ENCODE data around the gene LGALS7. TPM values are rescaled to one million over a fixed set of nuclear protein-coding genes. Genes with fewer than 3 reads are reported as not detected.
"Not testable (repeated sequence)": the region's sequence is repeated elsewhere in the genome, so short reads cannot be mapped to it uniquely, and the experiment has no call there.

Gene LGALS7
- total RNA-seq, 1 experiment from 2014 or later: 2.1 TPM

- ChIA-PET POLR2A (ENCODE audit: unreplicated experiment) (interaction anchor here (0.6 kb wide), 1 partner anchor 200 kb away, joined by 3 read pairs; no protein-coding TSS in a partner anchor), CTCF (interaction anchor here (0.5 kb wide), 1 partner anchor 128 kb away, joined by 5 read pairs; no protein-coding TSS in a partner anchor)
- H3K36me3 ChIP-seq (ENCODE audit: low read depth): no peaks in the 10 kb centered on the region
- H3F3A ChIP-seq (ENCODE audit: insufficient read depth, low read depth): peaks cover 19% of the 10 kb centered on the region
- H3K4me2 ChIP-seq: no peak overlapping the region
- H3K9me3 ChIP-seq (ENCODE audit: insufficient read depth, low read depth): peaks cover 6% of the 10 kb centered on the region
- H3K27ac ChIP-seq: no peak overlapping the region; the same call in 1 of the 2 replicates
- H2AFZ ChIP-seq: no peak overlapping the region
- BruUV-seq (replicated peaks): no TSS peak
- no peaks in the 10 kb centered on the region for H3K79me2 ChIP-seq (ENCODE audit: low read depth)
- H3K4me1 ChIP-seq (replicated peaks; ENCODE audit: insufficient read depth): peaks cover 21% of the 10 kb centered on the region
- intact Hi-C loops (cut with micrococcal nuclease; ENCODE audit: unreplicated experiment): no loop called here
- H3K27me3 ChIP-seq (ENCODE audit: insufficient read depth, low read depth): no peaks in the 10 kb centered on the region
- no peak for DNase-seq
- no peak overlapping the region for H3K4me3 ChIP-seq
- no peaks in the 10 kb centered on the region for H3K9me2 ChIP-seq (ENCODE audit: insufficient read depth)
- H4K20me1 ChIP-seq (ENCODE audit: insufficient read depth): no peaks in the 10 kb centered on the region
- TF ChIP-seq EZH2 (IDR thresholded peaks at IDR 0.05; ENCODE audit: low read depth): no peak
- TF ChIP-seq CTCF (conservative IDR thresholded peaks at IDR 0.05): no peak
Measured at GRCh38 chr19:38801359-38802095, 28.2 kb upstream of the LGALS7 start.

GRCh38 chr19:38800577-38801347 lies 27.4 kb upstream of the LGALS7 start:
- Histone ChIP-seq H3K4me3 (no peak overlapping the region), H3K79me2 (ENCODE audit: low read depth) (no peaks in the 10 kb centered on the region), H3K27ac (peak overlapping the region; percentile 96), H3K9me2 (ENCODE audit: insufficient read depth) (no peaks in the 10 kb centered on the region), H3K4me1 (replicated peaks; ENCODE audit: insufficient read depth) (peaks cover 21% of the 10 kb centered on the region), H3K9me3 (ENCODE audit: insufficient read depth, low read depth) (peaks cover 6% of the 10 kb centered on the region), H2AFZ (no peak overlapping the region), H4K20me1 (ENCODE audit: insufficient read depth) (no peaks in the 10 kb centered on the region), H3K36me3 (ENCODE audit: low read depth) (no peaks in the 10 kb centered on the region), H3F3A (ENCODE audit: insufficient read depth, low read depth) (peaks cover 19% of the 10 kb centered on the region), H3K4me2 (peak overlapping the region; percentile 62; the same call in 1 of the 2 replicates), H3K27me3 (ENCODE audit: insufficient read depth, low read depth) (no peaks in the 10 kb centered on the region)
- DNase-seq: no peak
- BruUV-seq (replicated peaks): no TSS peak
- no peak for TF ChIP-seq CTCF (conservative IDR thresholded peaks at IDR 0.05)
- no peak for TF ChIP-seq EZH2 (IDR thresholded peaks at IDR 0.05; ENCODE audit: low read depth)
- ChIA-PET POLR2A (ENCODE audit: unreplicated experiment) (no interaction called here), CTCF (interaction anchor here (0.5 kb wide), 1 partner anchor 128 kb away, joined by 5 read pairs; no protein-coding TSS in a partner anchor)
- intact Hi-C loops (cut with micrococcal nuclease; ENCODE audit: unreplicated experiment): no loop called here

GRCh38 chr19:38799104-38799503 lies 25.8 kb upstream of the LGALS7 start:
- no TSS peak for BruUV-seq (replicated peaks)
- H4K20me1 ChIP-seq (ENCODE audit: insufficient read depth): no peaks in the 10 kb centered on the region
- peaks cover 19% of the 10 kb centered on the region for H3F3A ChIP-seq (ENCODE audit: insufficient read depth, low read depth)
- peak in 1 of 2 experiments; percentile 46 for DNase-seq
- intact Hi-C loops (cut with micrococcal nuclease; ENCODE audit: unreplicated experiment): loop anchor here (5.0 kb wide), 1 partner anchor 33 kb away; the partner anchor contains the start of gene ECH1
- H3K4me1 ChIP-seq (replicated peaks; ENCODE audit: insufficient read depth): peaks cover 21% of the 10 kb centered on the region
- H3K9me2 ChIP-seq (ENCODE audit: insufficient read depth): no peaks in the 10 kb centered on the region
- H3K27ac ChIP-seq: peak overlapping the region; percentile 96
- peak overlapping the region; percentile 28 for H3K4me2 ChIP-seq
- no peak overlapping the region for H2AFZ ChIP-seq
- H3K79me2 ChIP-seq (ENCODE audit: low read depth): no peaks in the 10 kb centered on the region
- no peak overlapping the region for H3K4me3 ChIP-seq
- no peaks in the 10 kb centered on the region for H3K36me3 ChIP-seq (ENCODE audit: low read depth)
- CTCF ChIA-PET: interaction anchor here (0.6 kb wide), 2 partner anchors 66 to 410 kb away, joined by 3 to 4 read pairs; no protein-coding TSS in a partner anchor
- TF ChIP-seq CTCF (conservative IDR thresholded peaks at IDR 0.05) (no peak), EZH2 (IDR thresholded peaks at IDR 0.05; ENCODE audit: low read depth) (no peak)
- H3K27me3 ChIP-seq (ENCODE audit: insufficient read depth, low read depth): no peaks in the 10 kb centered on the region
- POLR2A ChIA-PET (ENCODE audit: unreplicated experiment): interaction anchor here (0.6 kb wide), 1 partner anchor 637 kb away, joined by 3 read pairs; the partner anchor contains the start of gene RPS16
- H3K9me3 ChIP-seq (ENCODE audit: insufficient read depth, low read depth): peaks cover 6% of the 10 kb centered on the region

- H3K27me3 ChIP-seq (ENCODE audit: insufficient read depth, low read depth); H4K20me1 ChIP-seq (ENCODE audit: insufficient read depth); CTCF ChIA-PET; H3K79me2 ChIP-seq (ENCODE audit: low read depth); H2AFZ ChIP-seq; H3K27ac ChIP-seq; H3K9me3 ChIP-seq (ENCODE audit: insufficient read depth, low read depth); H3K4me3 ChIP-seq; H3K36me3 ChIP-seq (ENCODE audit: low read depth); POLR2A ChIA-PET (ENCODE audit: unreplicated experiment); H3K4me2 ChIP-seq; H3K9me2 ChIP-seq (ENCODE audit: insufficient read depth); DNase-seq; BruUV-seq (replicated peaks): not testable (repeated sequence)
- Histone ChIP-seq H3K4me1 (replicated peaks; ENCODE audit: insufficient read depth) (peaks cover 30% of the 10 kb centered on the region), H3F3A (ENCODE audit: insufficient read depth, low read depth) (peaks cover 19% of the 10 kb centered on the region)
- intact Hi-C loops (cut with micrococcal nuclease; ENCODE audit: unreplicated experiment): loop anchor here (5.0 kb wide), 1 partner anchor 35 kb away; the partner anchor contains the start of gene ECH1
Measured at GRCh38 chr19:38797781-38798180, 24.5 kb upstream of the LGALS7 start.
